ENCODE results near the gene SRPK2.

GRCh38 chr7:105212212-105212611 lies 176.5 kb downstream of the SRPK2 start:
- TF ChIP-seq CTCF (IDR thresholded peaks at IDR 0.05) (no peak), POLR2A (IDR thresholded peaks at IDR 0.05) (no peak)

All from testis (tissue), 2 donors.